OCI-LY1 (cell line): ENCODE measurements around the gene C2CD5.

Source experiments
- H2AFZ ChIP-seq: fragments of 200-600 bp; sonication (generic), shearing (Covaris generic); 2 replicates; pipeline ENCODE4 v1.6.0; 2014; ENCODE audit warnings: antibody characterized with exemption, mild to moderate bottlenecking, low read length
- H3F3A ChIP-seq: fragments of 200-600 bp; sonication (generic), shearing (Covaris generic); 2 replicates; pipeline ENCODE4 v1.6.0; 2014; ENCODE audit warnings: mild to moderate bottlenecking, antibody characterized with exemption, low read length, moderate library complexity; ENCODE audit not compliant: insufficient read depth
- H3K27ac ChIP-seq: fragments of 200-600 bp; sonication (generic); 2 replicates; pipeline ENCODE4 v1.5.1; 2014; ENCODE audit warnings: low read length, mixed run types, mild to moderate bottlenecking, low read depth; ENCODE audit not compliant: poor library complexity, severe bottlenecking
- H3K27me3 ChIP-seq: fragments of 200-600 bp; sonication (generic); 2 replicates; pipeline ENCODE4 v1.6.0; 2014; ENCODE audit warnings: antibody characterized with exemption, mild to moderate bottlenecking, low read length, moderate library complexity; ENCODE audit not compliant: insufficient read depth
- H3K36me3 ChIP-seq: fragments of 200-600 bp; sonication (generic); 2 replicates; pipeline ENCODE4 v1.6.1; 2014; ENCODE audit warnings: mild to moderate bottlenecking, antibody characterized with exemption, low read length, moderate library complexity, mixed read lengths; ENCODE audit not compliant: insufficient read depth
- H3K4me1 ChIP-seq: fragments of 200-600 bp; sonication (generic); 2 replicates; pipeline ENCODE4 v1.5.1; 2014; ENCODE audit warnings: mild to moderate bottlenecking, low read length, moderate library complexity; ENCODE audit not compliant: insufficient read depth, severe bottlenecking
- H3K4me2 ChIP-seq: fragments of 200-600 bp; sonication (generic), shearing (Covaris generic); 2 replicates; pipeline ENCODE4 v1.6.1; 2014; ENCODE audit warnings: low read length
- H3K4me3 ChIP-seq: fragments of 200-600 bp; sonication (generic); 2 replicates; pipeline ENCODE4 v1.5.1; 2014; ENCODE audit warnings: low read length, low read depth, mild to moderate bottlenecking, mixed read lengths; ENCODE audit not compliant: poor library complexity, severe bottlenecking
- H3K79me2 ChIP-seq: fragments of 200-600 bp; shearing (Covaris generic); 2 replicates; pipeline ENCODE4 v1.6.1; 2016; ENCODE audit warnings: mixed run types, low read length, mixed read lengths; ENCODE audit not compliant: insufficient read depth
- H3K9ac ChIP-seq: fragments of 200-600 bp; sonication (generic), shearing (Covaris generic); 2 replicates; pipeline ENCODE4 v1.6.1; 2014; ENCODE audit warnings: mild to moderate bottlenecking, low read length, mixed read lengths
- H3K9me2 ChIP-seq: fragments of 200-600 bp; sonication (generic), shearing (Covaris generic); 2 replicates; pipeline ENCODE4 v1.6.1; 2014; ENCODE audit warnings: low read depth, mild to moderate bottlenecking, low read length, mixed read lengths
- H3K9me3 ChIP-seq: fragments of 200-600 bp; shearing (Covaris generic); 2 replicates; pipeline ENCODE4 v1.6.1; 2014; ENCODE audit warnings: low read length, mixed read lengths
- H4K20me1 ChIP-seq: fragments of 200-600 bp; sonication (generic), shearing (Covaris generic); 2 replicates; pipeline ENCODE4 v1.6.0; 2016; ENCODE audit warnings: mild to moderate bottlenecking, low read length; ENCODE audit not compliant: insufficient read depth
- CTCF ChIP-seq: fragments of 200-600 bp; sonication (generic), shearing (Covaris generic); IDR thresholded peaks from 2 replicates; pipeline ENCODE4 v1.5.1; 2017; ENCODE audit warnings: mild to moderate bottlenecking, antibody characterized with exemption, low read length, moderate library complexity, mixed read lengths
- EZH2 ChIP-seq: fragments of 200-600 bp; sonication (generic), shearing (Covaris generic); IDR thresholded peaks from 2 replicates; pipeline ENCODE4 v1.8.0; 2017; ENCODE audit warnings: borderline replicate concordance, mixed run types, mild to moderate bottlenecking, antibody characterized with exemption, low read length, moderate library complexity, mixed read lengths

Gene C2CD5

GRCh38 chr12:22514875-22515274 lies 29.5 kb downstream of the C2CD5 start:
- no peaks in the 10 kb centered on the region for H3K9me2 ChIP-seq
- no peak for TF ChIP-seq CTCF
- no peaks in the 10 kb centered on the region for H3K27me3 ChIP-seq
- H3K9me3 ChIP-seq: no peaks in the 10 kb centered on the region
- H3K4me2 ChIP-seq: no peak overlapping the region
- no peaks in the 10 kb centered on the region for H3K79me2 ChIP-seq
- no peaks in the 10 kb centered on the region for H4K20me1 ChIP-seq
- no peak overlapping the region for H3K4me3 ChIP-seq
- no peak overlapping the region for H3K9ac ChIP-seq
- H3K36me3 ChIP-seq: peaks cover 33% of the 10 kb centered on the region; the same call in 1 of the 2 replicates
- H3K4me1 ChIP-seq: no peaks in the 10 kb centered on the region
- H3F3A ChIP-seq: no peaks in the 10 kb centered on the region
- no peak overlapping the region for H2AFZ ChIP-seq
- H3K27ac ChIP-seq: no peak overlapping the region

- Histone ChIP-seq H3K27me3 (no peaks in the 10 kb centered on the region), H3K4me2 (no peak overlapping the region), H3K9me2 (no peaks in the 10 kb centered on the region; the same call in 1 of the 2 replicates), H3K9ac (no peak overlapping the region), H4K20me1 (no peaks in the 10 kb centered on the region), H3K36me3 (peaks cover 18% of the 10 kb centered on the region), H3K9me3 (no peaks in the 10 kb centered on the region), H3K27ac (no peak overlapping the region), H3F3A (no peaks in the 10 kb centered on the region), H3K4me1 (no peaks in the 10 kb centered on the region), H3K4me3 (no peak overlapping the region), H3K79me2 (no peaks in the 10 kb centered on the region), H2AFZ (no peak overlapping the region)
- no peak for TF ChIP-seq EZH2
- no peak for TF ChIP-seq CTCF
These were observed 38.5 kb downstream of the C2CD5 start for GRCh38 chr12:22505826-22506225.

GRCh38 chr12:22500100-22500499 lies 44.2 kb downstream of the C2CD5 start:
- no peaks in the 10 kb centered on the region for H3K9me3 ChIP-seq
- H3K27me3 ChIP-seq: no peaks in the 10 kb centered on the region
- H3F3A ChIP-seq: no peaks in the 10 kb centered on the region
- H3K27ac ChIP-seq: no peak overlapping the region
- H3K4me3 ChIP-seq: no peak overlapping the region
- no peak overlapping the region for H3K9ac ChIP-seq
- H2AFZ ChIP-seq: no peak overlapping the region
- H3K79me2 ChIP-seq: no peaks in the 10 kb centered on the region
- H4K20me1 ChIP-seq: no peaks in the 10 kb centered on the region
- no peaks in the 10 kb centered on the region; the same call in 1 of the 2 replicates for H3K9me2 ChIP-seq
- no peak for TF ChIP-seq CTCF
- TF ChIP-seq EZH2: no peak
- peaks cover 8% of the 10 kb centered on the region; the same call in 1 of the 2 replicates for H3K36me3 ChIP-seq
- no peaks in the 10 kb centered on the region for H3K4me1 ChIP-seq
- H3K4me2 ChIP-seq: no peak overlapping the region
